ENCODE data around the gene WDFY4.

DNA sequence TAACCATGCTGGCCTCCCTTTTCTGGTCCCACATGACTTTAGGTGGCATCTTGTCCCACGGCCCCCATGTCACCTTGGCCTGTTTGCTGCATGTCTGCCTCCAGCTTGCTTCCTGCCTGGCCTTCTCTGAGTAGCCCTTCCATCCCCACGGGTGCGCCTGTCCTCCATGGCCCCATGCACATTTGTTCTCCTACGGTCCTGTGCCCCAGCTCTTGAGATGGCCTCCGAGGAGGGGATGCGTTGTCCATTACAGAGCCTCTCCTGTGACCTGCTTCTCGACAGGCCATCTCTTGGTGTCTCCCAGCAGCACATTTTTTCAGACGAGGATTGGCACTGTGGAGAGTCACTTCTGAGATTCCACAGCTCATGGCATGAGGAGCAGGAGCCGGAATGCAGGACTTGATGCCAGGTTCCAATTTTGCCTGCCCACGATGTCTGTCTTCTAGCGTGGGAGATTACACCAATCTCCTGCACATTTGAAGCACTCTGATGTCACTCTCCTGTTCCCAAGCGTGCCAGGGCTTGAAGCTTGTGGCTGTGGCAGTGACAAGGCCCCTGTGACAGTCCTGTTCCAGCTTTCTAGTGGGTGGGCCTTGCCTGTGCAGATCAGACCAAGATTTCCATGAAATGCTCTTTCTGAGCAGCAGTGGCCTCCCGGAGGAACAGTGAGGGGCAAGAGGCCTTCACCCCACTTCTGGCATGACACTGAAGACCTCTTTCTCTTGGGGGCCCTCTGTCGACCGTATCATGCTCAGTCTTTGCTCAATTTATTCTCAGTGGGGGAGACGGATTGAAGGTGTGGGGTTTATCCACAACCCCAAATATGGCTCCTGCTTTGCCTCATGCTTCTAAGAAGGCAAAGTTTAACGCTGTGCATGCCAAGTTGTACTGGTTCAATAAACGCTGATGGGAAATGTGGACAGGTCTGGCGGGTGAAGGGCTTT lies 13.4 kb downstream of the WDFY4 start:
- TF ChIP-seq, protein P1, sequence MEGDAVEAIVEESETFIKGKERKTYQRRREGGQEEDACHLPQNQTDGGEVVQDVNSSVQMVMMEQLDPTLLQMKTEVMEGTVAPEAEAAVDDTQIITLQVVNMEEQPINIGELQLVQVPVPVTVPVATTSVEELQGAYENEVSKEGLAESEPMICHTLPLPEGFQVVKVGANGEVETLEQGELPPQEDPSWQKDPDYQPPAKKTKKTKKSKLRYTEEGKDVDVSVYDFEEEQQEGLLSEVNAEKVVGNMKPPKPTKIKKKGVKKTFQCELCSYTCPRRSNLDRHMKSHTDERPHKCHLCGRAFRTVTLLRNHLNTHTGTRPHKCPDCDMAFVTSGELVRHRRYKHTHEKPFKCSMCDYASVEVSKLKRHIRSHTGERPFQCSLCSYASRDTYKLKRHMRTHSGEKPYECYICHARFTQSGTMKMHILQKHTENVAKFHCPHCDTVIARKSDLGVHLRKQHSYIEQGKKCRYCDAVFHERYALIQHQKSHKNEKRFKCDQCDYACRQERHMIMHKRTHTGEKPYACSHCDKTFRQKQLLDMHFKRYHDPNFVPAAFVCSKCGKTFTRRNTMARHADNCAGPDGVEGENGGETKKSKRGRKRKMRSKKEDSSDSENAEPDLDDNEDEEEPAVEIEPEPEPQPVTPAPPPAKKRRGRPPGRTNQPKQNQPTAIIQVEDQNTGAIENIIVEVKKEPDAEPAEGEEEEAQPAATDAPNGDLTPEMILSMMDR (conservative IDR thresholded peaks at IDR 0.05) = no peak
- no peak for TF ChIP-seq ZFX (IDR thresholded peaks at IDR 0.05)

Data from C4-2B (cell line).